ENCODE results near the gene ITPRIP.

The ITPRIP gene

GRCh38 chr10:104279550-104280259 is 58.6 kb downstream of the ITPRIP start:
- DNase-seq, result no peak

GRCh38 chr10:104277785-104278184 is 60.5 kb downstream of the ITPRIP start:
- DNase-seq, result no peak

- DNase-seq, result no peak
Observed at GRCh38 chr10:104276192-104276591, 62.1 kb downstream of the ITPRIP start.

- DNase-seq, result peak in 1 of 2 donors; percentile 38
Observed at GRCh38 chr10:104274762-104275721, 63.2 kb downstream of the ITPRIP start.

- no peak for DNase-seq
Observed at GRCh38 chr10:104273899-104274575, 64.2 kb downstream of the ITPRIP start.

GRCh38 chr10:104273286-104273685 is 65.0 kb downstream of the ITPRIP start:
- DNase-seq, result no peak

- peak; percentile 94 for DNase-seq
Observed at GRCh38 chr10:104268713-104269645, 69.3 kb downstream of the ITPRIP start, which contains the start of gene GSTO2. TSS of gene GSTO2 (plus strand) at chr10:104269184. CDS start at chr10:104274916, 5,732 bp downstream.

- no peak for DNase-seq
Observed at GRCh38 chr10:104268405-104268712, 69.9 kb downstream of the ITPRIP start.

GRCh38 chr10:104267721-104268404 is 70.4 kb downstream of the ITPRIP start:
- DNase-seq, result no peak

GRCh38 chr10:104264783-104265182 is 73.5 kb downstream of the ITPRIP start:
- DNase-seq, result no peak

- DNase-seq, result no peak
Observed at GRCh38 chr10:104262055-104262454, 76.2 kb downstream of the ITPRIP start.

- DNase-seq, result peak; percentile 65 to 66
Observed at GRCh38 chr10:104260775-104261115, 77.5 kb downstream of the ITPRIP start.

- DNase-seq, result no peak
Observed at GRCh38 chr10:104259999-104260774, 78.1 kb downstream of the ITPRIP start.

Data from inflammatory macrophage treated with lipopolysaccharide for 1 hour (primary cell).